HG03439 (cell line): Measurements from ENCODE around the gene DIPK1A.
"Not testable (repeated sequence)": the region's sequence is repeated elsewhere in the genome, so short reads cannot be mapped to it uniquely, and the experiment has no call there.

Source experiments
- ATAC-seq: cut with Tn5 transposase; IDR thresholded peaks from one replicate; pipeline ENCODE4 v1.9.1; 2021; ENCODE audit warnings: mild to moderate bottlenecking, moderate library complexity; ENCODE audit not compliant: unreplicated experiment

DIPK1A gene

DNA sequence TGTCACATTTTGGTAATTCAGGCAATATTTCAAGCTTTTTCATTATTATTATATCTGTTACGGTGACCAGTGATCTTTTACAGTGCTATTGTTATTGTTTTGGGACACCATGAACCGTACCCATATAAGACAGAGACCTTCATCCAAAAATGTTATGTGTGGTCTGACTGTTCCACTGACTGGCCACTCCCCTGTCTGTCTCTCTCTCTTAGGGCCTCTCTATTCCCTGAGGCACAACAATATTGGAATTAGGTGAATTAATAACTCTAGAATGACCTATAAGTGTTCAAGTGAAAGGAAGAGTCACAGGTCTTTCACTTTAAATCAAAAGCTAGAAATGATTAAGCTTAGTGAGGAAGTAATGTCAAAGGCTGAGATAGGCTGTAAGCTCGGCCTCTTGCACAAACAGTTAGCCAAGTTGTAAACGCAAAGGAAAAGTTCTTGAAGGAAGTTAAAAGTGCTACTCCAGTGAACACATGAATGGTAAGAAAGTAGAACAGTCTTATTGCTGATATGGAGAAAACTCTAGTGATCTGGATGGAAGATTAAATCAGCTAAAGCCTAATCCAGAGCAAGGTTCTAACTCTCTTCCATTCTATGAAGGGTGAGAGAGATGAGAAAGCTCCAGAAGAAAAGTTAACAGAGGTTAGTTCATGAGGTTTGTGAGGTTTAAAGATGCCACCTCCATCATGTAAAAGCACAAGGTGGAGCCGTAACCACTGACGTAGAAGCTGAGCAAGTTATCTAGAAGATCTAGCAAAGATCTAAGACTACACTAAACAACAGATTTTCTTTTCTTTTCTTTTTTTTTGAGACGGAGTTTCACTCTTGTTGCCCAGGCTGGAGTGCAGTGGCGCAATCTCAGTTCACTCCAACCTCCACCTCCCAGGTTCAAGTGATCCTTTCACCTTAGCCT is 19.7 kb upstream of the DIPK1A start:
- peak; percentile 39 for ATAC-seq

DNA sequence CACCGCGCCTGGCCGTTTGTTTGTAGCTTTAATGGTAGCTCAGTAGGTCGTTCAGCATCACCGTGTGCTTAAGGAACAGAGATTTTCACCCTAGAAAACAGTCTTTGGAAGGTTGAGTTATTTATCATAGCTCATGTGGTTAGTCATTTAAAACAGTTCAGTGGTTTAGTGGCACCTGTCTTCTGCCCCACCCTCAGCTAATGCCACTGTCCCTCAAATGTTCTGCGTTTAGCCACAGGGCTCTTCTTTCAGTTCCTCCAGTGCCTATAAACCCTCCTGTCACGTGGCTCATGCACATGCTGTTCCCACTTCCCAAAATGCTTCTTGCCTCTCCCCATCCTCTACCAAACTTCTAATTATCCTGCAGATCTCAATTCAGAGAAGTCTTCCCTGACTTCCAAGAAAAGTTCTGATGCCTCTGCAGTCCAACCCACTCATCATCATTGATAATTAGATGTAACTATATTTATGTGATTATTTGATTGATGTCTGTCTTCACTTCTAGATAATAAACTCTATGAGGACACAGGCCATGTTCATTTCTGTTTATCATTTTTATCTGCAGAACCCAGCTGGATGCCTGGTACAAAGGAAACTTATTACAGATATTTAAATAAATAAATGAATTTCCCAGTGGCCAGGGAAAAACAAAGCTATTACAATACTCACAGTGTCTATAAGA is 14.4 kb upstream of the DIPK1A start:
- ATAC-seq, result peak; percentile 67

DNA sequence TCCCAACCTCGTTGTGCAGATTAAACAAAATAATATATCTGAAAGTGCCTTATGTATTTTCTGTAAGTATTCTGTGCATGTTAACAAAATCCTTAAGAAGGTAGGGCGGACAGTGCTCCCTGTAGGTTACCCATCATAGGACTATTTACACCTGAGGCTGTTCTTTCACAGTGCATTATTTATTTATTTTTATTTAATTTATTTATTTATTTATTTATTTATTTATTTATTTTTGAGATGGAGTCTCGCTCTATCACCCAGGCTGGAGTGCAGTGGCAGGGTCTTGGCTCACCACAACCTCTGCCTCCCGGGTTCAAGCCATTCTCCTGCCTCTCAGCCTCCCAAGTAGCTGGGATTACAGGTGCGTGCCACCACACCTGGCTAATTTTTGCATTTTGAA is 12.8 kb upstream of the DIPK1A start:
- ATAC-seq, result not testable (repeated sequence)

DNA sequence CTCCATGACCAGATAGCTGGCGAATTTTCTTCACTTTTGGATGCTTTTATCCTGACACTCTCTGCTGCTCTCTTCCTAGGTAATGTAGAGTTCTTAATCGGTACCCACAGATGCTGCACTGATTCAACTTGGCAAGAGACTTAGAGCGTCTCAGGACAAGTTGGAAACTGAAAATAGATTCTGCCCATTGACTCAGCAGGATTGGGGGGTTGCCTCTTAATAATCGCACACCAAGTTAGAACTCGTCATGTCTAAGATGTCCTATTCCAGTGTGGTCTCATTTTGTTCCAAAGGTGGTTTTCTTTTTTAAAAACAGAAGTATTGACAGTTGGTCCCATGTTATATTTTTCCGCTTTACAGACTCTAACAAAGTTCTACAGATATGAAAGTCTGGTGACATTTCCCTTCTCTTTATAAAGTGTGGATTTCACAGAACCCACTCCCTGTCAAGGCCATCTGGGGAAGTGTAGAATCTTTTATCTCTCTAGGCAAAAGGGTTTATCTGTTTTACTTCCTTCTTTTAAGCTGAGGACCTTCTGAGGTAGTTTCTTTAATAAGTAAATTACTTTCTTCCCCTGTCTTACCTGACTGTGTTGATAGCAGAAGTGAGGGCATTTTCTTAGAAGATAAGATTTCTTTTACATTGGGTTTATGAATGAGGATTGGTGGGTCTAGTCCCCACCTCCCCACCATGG is 12.1 kb upstream of the DIPK1A start:
- ATAC-seq, result no peak

DNA sequence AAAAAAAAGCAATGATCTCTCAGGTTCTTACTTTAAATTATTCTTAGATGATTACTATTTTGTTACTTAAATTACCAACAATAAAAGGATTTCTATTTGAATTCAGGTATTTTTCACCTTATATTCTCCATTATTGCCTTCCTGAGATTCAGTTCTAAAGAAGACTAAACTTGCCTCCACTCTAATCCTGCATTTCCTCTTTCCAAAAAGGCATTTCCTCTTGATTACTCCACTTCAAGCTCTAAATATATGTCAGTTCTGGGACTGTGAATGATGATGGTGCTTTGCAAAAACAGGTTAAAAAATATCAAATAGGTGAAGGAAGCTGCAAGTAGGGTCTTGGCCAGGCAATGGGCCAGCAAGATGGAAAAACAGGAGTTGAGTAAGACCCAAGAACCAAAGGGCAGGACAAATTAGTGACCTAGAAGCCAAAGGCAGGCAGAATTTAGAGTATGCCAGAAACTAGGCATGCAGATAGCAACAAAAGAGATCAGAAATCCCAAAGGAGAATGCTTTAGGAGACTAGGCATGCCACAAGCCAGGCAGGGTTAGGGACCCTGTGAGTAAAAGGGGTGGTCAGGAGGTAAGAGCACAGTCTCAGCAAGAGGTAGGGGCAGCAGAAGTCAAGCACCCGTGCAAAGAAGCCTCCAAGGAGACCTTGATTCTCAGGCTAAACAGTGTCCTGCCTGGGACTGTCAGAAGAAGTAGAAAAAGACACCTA is 11.3 kb upstream of the DIPK1A start:
- no peak for ATAC-seq

DNA sequence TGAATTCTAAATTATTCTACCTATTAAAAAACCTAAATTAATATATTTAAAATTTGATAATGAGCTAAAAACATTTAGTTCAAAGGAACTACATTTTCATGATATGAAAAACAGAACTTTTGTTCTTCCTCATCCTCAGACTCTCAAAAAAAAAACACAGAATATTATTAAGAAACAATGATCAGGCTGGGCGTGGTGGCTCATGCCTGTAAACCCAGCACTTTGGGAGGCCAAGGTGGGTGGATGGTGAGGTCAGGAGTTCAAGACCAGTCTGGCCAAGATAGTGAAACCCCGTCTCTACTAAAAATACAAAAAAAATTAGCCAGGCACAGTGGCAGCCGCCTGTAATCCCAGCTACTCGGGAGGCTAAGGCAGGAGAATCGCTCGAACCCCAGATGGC is 10.7 kb upstream of the DIPK1A start:
- not testable (repeated sequence) for ATAC-seq

DNA sequence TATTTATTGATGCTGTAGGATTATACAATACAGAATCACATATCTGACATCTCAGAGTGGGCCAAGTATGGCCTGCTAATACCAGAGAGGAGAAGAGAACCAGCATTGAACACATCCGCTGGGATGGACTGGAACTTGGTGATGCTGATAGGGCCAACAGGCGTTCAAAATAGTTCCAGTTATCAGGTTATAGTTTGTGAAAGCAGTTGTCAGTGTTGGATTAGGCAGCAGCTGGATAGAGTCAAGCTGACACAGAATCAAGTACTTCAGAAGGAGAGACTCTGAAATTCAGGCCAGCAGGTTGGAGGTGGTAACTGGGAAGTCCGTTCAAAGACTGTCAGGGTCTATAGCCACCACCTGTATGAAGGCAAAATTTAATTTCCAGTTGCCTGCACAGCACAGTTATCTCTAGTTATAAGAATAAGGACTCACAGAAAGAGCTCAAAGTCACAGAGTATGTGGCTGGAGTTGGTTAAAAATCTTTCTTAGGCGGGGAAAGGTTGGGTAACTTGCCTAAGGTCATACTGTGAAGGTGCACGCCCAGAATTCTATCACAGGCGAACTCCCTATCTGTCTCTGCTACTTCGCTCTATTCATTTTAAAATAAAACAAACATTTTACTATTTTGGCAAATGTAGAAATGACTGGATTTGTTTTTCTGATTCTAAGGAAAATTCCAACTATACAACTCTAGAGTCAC is 9.9 kb upstream of the DIPK1A start:
- no peak for ATAC-seq

DNA sequence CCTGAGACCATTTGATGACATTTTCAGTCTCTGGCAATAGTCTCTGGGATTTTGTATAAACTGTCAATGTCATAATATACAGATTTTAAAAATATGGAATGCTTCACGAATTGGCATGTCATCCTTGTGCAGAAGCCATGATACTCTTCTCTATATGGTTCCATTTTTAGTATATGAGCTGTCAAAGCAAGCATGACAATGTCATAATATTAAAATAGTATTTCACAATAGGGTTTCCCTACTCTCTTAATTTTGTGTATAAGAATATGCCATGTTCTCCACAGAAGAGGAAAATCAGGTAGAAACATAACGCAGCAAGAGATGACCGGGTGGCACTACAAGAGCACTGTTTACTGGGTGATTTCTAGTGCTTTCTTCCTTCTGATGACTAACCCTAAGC is 8.3 kb upstream of the DIPK1A start:
- ATAC-seq, result no peak

DNA sequence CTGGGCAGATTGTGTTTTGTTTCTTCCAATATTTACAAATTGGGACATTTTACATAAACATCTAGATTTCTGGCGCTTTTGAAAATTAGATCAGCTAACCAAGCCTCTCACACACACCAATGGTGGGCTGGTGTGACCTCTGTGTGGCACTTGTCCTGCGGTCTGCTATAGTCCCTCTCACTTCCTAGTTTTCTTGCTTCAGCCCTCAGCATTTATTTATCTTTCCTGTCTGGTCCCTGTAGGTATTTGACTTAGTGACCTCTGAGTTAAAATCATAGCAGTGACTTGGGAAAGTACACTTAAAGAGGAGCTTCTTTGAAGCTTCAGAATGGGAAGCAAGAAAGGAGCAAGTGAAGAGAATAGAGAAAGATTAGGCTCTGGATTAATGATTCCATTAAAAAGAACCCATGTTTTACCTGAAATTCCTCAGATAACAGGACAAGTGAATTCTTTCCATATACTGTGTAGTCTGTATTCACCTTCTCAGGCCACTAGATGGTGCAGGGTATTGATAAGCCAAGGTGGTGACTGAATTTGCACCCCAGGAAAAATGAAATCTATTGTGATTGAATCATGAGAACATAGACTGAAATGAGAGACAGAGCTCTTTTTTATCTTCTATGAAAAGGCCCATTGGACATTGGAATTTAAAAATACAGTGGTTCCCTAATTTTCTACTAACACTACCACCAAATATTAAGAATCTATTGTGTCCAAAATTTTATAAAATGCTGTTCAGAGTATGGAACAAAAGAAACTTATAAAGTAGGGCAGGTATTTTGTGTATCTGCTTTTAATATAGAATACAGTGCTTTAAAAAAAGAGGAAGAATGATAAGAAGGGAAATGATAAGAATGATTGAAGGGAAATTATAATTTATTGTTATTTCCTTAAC is 7.1 kb upstream of the DIPK1A start:
- peak; percentile 71 for ATAC-seq

DNA sequence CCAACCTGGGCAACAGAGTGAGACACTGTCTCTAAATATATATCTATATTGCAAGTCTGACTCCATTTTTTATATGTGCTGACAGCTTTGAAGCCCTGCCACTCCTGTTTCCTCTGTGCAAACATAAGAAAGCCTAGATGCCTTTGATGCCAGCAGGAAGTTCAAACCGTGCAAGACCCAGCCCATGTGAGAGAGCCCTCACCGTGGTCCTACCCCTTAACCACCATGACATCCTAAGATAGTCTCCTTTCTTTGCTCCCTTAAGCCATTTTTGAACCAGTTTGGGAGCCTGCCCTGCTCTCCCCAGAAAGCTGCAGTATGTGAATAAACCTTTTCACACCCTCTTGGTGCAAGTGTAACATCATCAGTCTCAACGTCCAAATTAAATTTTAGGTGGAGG is 3.7 kb upstream of the DIPK1A start:
- no peak for ATAC-seq

DNA sequence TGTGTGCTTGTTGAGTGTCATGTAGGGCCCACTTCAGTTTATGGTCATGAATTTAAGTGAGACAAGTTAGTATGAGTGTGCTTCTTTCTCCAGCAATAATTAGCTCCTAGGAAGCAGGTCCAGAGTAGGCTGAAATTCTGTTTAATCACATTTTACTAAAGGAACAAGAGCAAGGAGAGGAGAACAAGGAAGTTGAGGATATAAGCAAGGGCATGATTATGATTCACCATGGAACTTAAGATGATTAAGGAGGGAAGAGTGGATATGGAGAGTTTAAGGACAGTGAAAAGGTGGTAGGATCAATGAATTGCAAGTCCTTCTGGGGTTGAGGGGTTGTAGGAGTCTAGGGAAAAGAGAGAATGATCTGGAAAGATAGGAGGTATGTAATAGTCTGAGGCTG is 3.1 kb upstream of the DIPK1A start:
- no peak for ATAC-seq

DNA sequence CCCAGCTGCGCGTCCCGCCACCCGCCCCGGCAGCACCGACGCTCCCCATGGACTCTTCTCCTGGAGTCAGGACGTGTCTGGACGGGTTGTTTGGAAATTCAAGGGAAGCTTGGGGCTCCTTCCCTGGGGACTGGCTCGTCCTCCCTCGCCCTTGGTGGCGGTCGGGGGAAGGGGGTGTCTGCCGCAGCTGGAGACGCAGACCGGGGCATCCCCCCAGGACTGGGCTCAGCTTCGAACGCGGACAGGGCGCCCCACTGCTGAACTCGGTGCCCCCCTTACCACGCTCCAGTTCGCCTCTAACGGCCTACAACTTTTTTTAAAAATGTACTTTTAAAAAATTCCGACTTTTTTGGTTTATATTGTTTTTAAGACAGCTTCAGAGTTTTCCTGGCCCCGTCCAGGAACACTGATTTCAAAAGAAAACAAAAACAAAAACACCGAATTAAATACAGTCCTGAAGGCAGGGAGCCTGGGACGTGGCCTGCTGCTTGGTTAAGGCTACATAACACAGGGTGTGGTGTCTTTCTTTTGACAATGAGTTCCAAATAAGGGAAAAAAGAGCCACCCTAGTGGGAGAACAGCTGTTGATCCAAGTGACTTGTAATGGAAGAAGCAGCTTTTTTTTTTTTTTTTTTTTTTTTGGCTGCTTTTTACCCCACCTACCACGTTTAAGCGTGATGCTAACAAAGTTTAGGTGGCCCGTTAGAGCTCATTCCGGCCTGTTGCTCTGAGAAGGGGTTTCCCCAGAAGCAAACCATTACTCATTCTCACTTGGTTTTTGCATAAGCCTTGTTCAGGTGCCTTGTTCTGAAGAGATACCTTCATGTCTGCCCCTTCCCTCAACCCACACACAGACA is 862 bp upstream of the DIPK1A start:
- peak; percentile 60 for ATAC-seq

DNA sequence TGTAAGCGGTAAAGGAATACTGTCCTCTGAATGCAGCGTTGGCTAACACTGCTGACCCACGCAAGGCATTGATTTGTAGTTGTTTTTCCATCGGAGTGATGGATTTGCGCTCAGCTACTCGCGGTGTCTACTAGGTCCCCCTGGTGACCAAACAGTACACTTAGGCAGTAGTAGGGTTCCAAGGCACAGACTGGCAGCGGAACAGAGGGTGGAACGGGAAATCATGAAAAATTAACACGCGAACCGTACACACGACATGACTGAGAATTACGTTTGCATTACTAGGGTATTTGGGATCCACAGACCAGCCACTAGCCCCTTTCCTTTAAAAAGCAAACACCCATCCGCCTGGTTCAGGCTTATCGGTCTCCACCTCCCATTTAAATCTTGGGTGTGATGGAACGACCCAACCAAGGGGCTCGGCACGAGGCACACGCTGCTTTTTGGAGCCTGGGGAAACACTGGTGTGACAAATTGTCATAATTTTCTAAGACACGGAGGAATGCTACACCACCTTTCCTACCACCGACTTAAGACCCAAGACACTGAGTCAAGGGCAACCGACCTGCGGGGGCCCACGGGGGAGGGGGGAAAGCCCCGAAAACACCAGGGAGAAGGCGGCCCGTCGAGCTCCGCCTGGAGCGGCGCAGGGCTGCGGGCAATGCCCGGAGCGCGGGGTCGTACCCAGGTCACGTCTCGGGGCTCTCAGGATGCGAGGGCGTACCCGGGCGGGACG is 699 bp downstream of the DIPK1A start:
- ATAC-seq, result peak; percentile 6

DNA sequence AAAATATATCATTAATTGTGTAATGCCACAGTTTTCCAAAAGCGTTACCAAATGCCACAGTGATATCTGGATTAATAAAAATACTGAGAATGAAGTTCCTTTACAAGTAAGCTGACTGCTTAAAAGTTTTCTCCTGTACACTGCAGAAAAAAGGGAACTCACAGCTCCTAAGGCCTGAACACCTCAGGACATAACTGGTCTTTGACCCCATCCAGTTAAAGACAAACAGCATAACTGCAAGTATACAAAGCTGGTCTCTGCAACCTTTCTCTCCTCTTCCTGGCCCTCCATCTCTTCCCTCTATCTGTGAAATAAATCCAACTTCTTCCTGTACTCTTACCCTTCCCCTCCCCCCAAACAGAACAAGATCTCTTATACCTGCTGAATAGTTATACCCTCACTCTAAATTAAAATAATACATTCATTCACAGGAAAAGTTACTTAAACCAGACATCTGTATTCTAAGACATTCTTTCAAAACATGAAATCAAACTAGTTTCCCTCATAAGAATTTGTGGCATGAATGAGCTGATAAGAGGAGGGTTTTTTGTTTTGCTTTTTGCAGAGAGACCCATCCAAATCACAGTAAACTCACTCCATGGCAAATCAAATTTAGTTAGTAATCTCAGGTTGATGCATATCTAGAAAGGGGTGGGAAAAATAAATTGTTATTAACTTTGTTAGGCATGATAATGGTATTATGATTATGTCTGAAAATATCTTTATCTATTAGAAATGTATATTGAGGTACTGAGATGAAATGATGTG is 2.9 kb downstream of the DIPK1A start:
- no peak for ATAC-seq

DNA sequence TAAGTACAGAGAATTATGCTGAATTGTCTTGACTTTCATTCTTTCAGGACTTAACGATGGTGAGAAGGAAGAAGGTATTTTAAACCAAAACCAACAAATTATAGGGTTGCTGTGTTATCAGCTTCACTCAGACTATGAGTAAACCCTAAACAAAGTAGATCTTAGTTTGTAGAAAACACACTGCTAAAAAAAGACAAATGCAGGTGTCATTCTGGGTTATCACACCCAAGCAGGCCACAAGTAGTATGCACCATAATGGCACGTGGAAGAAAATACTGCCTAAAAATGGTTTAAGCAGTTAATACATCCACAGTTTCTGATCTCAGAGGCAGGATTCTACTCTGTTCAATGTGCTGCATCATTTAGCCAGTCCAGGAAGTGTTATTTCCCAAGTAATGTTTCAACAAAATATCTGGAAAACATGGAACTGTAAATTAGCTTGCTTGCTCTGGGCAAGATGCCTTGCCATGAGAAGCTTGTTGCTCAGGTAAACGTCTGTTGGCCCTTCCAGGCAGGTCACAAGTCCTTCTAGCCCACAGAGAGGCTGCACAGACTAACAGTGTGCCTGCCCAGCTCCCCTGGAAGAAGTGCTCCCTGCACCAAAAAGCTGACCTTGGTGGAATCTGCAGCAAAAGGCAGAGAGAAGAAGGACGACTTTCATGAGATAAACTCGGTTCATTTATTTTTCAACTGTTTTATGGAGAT is 4.1 kb downstream of the DIPK1A start:
- ATAC-seq, result peak; percentile 37

DNA sequence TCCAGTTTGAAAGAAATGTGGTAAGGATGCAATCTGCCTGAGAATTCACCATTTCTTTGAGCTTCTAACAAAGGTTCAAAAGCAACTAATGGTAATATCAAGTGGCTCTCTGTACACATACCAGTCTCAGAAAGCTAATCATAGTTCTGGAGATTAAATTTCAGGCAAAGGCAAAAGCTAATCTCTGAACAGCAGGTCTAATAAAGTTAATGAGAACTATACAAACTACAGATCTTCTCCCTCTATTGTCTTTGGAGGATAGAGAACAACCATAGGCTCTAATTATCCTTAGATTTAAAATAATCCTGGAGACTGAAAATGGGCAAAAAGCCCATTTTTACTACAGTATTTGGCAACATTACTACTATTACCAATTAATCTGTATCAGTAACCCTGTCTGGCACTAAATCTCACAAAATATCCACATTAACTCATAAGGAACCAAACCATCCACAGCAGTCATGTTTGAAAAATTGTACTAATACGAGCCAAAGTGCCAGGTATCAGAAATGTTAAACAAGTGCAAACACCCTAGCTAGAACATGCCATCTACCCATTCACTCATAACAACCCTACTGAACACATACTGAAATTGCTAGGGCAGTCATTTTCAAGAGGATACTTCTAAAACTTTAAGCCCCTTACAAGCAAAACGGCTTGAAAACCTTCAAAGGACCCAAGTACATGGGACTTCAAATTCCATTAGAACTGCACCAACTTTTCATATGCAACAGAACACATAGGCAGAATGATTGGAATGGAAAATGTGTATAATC is 4.8 kb downstream of the DIPK1A start:
- ATAC-seq, result no peak
